Measurements from ENCODE around the gene FCAMR.

Gene FCAMR

GRCh38 chr1:207000651-207001291 is 30.5 kb upstream of the FCAMR start:
- in situ Hi-C loops (cut with HindIII; ENCODE audit: low sequenced_read_pairs), result no loop called here
- TF ChIP-seq CTCF (IDR thresholded peaks at IDR 0.05; ENCODE audit: low read depth, low read length), result no peak
- H3K4me3 ChIP-seq (ENCODE audit: low read depth, low read length), result no peak overlapping the region
- no peak for DNase-seq (ENCODE audit: low read depth, low spot score)

GRCh38 chr1:206998816-206999215 is 28.6 kb upstream of the FCAMR start:
- no peak for DNase-seq (ENCODE audit: low read depth, low spot score)
- no peak for TF ChIP-seq CTCF (IDR thresholded peaks at IDR 0.05; ENCODE audit: low read depth, low read length)
- no peak overlapping the region for H3K4me3 ChIP-seq (ENCODE audit: low read depth, low read length)
- in situ Hi-C loops (cut with HindIII; ENCODE audit: low sequenced_read_pairs), result no loop called here

DNA sequence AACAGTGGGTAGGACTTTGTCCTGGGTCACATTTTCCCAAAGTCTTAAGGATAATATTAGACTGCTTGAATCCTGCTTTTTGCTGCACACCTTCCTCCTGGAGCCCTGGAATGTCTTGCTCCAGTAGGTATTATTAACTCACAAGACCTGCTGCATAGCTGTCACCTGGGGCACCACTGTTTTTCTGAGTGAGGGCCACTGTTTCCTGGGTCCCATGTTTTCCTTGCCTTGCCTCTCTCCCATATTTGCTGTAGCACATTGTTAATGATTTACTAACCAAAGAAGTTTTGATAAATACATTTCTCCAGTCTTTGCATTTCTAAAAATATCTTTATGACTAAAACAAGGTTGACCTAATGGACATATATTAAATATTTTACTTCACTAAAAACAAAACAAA is 22.5 kb upstream of the FCAMR start:
- DNase-seq (ENCODE audit: low read depth, low spot score), result no peak
- no peak overlapping the region for H3K4me3 ChIP-seq (ENCODE audit: low read depth, low read length)
- in situ Hi-C loops (cut with HindIII; ENCODE audit: low sequenced_read_pairs), result no loop called here
- no peak for TF ChIP-seq CTCF (IDR thresholded peaks at IDR 0.05; ENCODE audit: low read depth, low read length)

DNA sequence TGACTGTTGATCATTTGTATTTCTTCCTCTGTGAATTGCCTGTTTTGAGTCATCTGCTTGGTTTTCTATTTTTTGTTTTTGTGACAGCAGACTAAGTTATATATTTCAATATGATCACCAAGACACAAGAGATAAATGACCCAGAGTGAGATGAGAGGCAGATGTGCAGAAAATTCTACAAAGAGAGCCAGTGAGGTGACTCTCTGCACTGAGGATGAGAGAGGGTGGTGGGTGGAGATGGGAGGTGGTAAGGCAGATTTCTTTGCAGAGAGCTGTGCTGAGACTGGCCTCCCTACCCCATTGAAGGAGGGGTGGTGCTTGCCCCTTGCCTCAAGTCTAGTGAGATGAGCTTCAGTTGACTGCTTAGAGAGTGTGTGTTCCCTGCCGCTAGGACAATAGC is 17.6 kb upstream of the FCAMR start:
- DNase-seq (ENCODE audit: low read depth, low spot score), result no peak
- H3K4me3 ChIP-seq (ENCODE audit: low read depth, low read length), result no peak overlapping the region
- in situ Hi-C loops (cut with HindIII; ENCODE audit: low sequenced_read_pairs), result no loop called here
- TF ChIP-seq CTCF (IDR thresholded peaks at IDR 0.05; ENCODE audit: low read depth, low read length), result no peak

DNA sequence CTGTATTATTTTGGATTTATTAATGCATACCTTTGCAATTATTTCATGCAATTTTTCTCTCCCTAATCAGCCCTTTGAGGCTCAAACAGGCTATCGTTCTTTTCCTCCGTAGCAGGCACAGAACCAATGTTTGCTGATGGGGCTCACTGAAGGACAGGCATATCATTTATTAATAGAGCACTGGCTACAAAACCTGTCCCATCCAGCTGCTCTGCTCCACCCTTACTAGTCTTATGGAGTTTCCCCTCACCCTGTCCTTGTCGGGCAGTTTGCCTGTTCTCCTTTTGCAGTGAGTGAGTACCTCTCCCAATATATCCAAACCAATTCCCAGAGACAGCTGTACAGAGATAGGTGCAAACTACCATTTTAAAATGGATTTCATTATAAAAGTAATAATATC is 16.6 kb upstream of the FCAMR start:
- no peak for TF ChIP-seq CTCF (IDR thresholded peaks at IDR 0.05; ENCODE audit: low read depth, low read length)
- in situ Hi-C loops (cut with HindIII; ENCODE audit: low sequenced_read_pairs), result no loop called here
- no peak overlapping the region for H3K4me3 ChIP-seq (ENCODE audit: low read depth, low read length)
- no peak for DNase-seq (ENCODE audit: low read depth, low spot score)

DNA sequence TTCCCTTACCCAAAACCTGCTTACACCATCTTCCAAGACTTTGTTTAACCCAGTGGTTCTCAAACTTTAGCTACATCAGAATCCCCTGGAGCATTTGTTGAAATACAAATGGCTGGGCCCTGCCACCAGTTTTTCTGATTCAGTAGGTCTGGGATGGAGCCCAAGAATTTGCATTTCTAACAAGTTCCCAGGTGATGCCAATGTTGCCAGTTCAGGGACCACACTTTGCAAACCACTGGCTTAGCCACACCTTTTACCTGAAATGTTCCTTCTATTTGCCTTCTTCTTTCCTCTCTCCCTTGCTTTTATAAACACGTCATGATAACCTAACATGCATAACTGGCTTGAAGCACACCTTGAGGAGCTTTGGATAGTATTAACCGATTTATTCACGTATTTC is 16.1 kb upstream of the FCAMR start:
- no peak for TF ChIP-seq CTCF (IDR thresholded peaks at IDR 0.05; ENCODE audit: low read depth, low read length)
- H3K4me3 ChIP-seq (ENCODE audit: low read depth, low read length), result no peak overlapping the region
- in situ Hi-C loops (cut with HindIII; ENCODE audit: low sequenced_read_pairs), result no loop called here
- DNase-seq (ENCODE audit: low read depth, low spot score), result no peak
